GM21529 (cell line): ENCODE results near the gene PPP1R12C.
"Not testable (repeated sequence)": the region's sequence is repeated elsewhere in the genome, so short reads cannot be mapped to it uniquely, and the experiment has no call there.

Source experiments
- ATAC-seq: cut with Tn5 transposase; IDR thresholded peaks from one replicate; pipeline ENCODE4 v1.9.1; 2021; ENCODE audit not compliant: unreplicated experiment

The PPP1R12C gene

DNA sequence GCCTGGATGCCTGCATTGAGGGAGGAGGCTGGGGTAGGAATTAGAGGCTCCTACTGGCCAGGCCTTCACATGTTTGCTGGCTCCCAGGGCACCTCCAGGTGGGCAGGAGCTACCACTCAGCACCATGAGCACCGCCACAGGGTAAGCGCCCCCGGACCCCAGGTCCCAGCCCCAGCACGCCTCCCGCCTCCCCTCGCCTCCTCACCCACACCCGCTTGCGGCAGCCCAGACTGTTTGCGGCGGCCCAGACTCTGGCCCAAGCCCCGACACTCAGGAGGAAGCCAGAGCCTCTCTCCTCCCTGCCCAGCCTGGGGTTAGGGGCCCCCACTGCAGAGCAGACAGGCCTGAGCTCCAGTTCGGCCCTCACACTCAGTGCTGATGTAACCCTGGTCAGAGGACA is 41.1 kb downstream of the PPP1R12C start:
- no peak for ATAC-seq

DNA sequence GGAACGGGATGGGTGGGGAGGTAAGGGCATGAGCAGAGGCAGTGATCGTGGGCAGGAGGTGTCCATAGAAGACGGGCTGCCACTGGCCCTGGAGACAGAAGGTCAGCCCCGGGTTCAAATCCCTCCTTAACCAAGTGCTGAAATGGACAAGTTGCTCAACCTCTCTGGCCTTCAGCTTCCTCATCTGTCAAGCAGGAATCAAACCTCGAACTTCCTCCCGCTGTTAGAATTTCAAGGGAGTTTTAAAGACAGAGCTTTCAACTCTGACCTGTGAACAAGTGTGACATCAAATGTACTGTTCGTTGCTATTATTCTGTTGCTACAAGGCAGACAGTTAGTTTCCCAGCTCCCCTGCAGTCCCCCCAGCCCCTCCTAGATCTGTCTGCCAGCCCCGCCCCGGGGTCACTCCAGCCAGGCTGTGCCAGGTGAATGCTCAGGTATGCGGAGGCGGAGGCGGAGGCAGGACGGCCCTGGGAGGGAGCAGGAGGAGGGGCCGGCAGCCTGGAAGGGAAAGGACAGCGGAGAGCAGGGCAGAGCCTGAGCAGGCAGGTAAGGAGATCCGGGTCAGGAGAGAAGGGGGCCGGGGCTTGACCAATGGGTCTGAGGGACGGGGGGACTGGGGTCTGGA is 42.0 kb downstream of the PPP1R12C start, which contains the start of gene EPS8L1:
TSS of gene EPS8L1 (plus strand) at position 499 of the 628 bp plus-strand sequence. CDS start 576 bp downstream, outside the sequence.
- no peak for ATAC-seq

DNA sequence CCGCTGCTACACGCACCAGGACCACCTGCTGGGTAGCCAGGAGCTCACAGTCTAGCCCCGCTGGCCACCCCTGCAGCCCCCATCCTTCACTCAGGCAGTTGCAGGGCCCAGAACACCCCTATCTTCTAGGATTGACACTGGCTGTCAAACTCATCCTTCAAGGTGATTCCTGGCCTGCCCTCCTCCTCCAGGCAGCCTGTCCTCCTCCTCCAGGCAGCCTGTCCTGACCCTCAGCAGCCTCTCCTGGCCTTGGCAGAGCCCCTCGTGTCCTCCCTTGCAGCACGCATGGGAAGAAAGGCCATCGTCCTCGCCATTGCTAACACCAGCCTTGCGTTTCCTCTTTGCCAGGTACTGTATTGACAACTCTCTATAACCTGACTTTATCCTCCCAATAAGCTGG is 45.5 kb downstream of the PPP1R12C start:
- no peak for ATAC-seq

DNA sequence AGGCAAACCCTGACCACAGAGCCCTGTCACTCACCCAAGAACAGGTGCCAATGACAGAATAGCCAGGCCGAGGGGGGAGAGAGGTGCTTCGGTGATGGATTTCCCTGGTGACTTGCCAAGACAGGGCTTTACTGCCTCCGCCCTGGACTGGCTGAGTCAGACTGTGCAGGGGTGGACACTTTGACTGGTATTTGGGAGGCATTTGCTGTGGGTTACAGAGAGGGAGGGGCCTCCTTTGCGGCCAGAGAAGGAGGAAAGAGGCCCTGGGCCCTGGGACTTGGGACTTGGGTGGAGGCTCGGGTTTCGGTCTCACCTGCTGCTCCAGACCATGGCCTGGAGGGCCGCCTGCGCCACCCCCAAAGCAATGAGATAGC is 46.3 kb downstream of the PPP1R12C start:
- ATAC-seq: no peak

DNA sequence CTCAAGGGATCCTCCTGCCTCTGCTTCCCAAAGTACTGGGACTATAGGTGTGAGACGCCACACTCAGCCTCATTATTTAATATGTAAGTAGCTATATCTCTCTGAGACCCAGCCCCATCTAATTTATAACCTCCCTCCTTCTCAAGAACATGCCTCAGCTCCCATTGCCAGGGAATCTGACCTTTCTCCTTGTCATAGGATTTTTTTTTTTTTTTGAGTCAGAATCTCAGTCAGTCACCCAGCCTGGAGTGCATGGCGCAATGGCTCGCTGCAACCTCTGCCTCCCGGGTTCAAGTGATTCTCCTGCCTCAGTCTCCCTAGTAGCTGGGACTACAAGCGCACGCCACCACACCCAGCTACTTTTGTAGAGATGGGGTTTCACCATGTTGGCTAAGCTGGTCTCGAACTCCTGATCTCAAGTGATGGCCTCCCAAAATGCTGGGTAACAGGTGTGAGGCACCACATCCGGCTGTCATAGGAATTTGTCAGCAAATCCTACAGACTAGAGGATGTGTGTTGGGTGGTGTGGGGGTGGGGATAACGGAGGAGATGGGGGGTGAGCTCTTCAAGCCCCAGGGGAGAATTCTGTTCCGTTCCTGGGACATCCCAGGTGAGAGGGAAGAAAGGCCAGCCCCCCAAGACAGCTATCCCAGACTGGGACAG is 46.8 kb downstream of the PPP1R12C start:
- ATAC-seq: no peak

DNA sequence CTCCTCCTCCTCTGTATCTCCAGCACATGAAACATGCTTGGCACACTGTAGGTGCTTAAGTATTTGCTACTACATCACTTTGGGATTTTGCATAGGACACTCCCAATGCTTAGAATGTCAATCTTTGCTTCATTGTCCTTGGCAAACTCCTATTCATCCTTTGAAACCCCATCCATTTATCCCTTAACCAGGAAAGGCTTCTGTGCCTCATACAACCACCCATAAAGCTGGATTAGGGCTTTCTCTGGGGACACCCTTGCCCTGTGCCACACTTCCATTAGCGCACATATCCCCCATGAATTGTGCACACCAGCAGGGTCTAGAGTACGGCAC is 47.6 kb downstream of the PPP1R12C start:
- ATAC-seq: no peak

DNA sequence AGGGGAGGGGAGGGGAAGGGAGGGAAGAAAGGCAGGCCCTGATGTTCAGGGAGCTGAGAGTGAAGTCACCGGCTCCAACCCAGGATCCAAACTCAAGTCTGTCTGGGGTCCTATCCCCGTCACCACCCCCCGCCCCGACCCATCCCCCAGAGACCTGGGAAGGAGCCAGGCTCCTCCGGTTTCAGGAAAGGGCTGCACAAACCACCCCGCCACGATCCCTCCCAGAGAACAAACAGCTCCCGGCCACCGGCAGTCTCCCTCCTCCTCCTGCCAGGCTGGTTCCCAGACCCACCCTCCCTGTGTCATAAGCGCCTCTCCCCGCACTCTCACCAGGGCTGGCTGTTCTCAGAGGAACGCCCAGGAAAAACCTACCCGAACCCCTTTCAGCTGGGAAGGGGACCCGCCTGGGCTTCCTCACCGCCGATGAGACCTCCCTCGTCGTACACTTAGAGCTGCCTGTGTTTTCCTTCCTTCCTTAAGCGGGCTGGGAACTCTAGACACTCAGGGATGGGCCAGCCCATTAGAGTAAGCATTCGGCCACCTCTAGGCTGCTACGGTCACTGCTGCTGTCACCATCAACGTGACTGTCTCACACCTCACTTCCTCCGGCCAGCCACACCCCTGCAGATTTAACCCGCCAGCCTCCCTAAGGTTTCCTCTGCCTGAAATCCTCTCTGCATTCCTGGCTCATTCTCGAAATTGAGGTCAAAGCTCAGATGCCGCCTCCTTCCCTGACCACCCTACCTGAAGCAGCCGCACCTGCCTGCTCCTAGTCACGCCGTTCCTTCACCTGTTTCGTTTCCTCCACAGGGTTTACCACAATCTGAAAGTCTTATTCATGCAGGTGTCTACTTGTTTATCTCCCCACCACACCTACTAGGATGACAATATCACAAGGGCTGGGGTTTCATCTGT is 48.2 kb downstream of the PPP1R12C start:
- ATAC-seq: no peak

DNA sequence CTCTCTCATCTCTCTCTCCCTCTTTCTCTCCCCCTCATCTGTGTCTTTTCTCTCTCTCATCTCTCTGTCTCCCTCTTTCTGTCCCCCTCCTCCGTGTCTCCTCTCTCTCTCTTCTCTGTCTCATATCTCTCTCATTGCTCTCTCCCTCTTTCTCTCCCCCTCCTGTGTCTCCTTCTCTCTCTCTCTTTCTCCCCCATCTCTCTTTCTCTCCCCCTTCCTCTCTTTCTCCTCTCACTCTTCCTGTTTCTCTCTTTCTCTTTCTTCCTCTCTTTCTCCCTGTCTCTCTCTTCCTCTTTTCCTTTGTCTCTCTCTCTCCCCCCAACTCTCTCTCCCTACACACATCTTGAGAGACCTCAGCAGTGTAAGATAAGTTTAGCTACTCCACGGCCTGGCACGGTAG is 49.6 kb downstream of the PPP1R12C start:
- no peak for ATAC-seq

DNA sequence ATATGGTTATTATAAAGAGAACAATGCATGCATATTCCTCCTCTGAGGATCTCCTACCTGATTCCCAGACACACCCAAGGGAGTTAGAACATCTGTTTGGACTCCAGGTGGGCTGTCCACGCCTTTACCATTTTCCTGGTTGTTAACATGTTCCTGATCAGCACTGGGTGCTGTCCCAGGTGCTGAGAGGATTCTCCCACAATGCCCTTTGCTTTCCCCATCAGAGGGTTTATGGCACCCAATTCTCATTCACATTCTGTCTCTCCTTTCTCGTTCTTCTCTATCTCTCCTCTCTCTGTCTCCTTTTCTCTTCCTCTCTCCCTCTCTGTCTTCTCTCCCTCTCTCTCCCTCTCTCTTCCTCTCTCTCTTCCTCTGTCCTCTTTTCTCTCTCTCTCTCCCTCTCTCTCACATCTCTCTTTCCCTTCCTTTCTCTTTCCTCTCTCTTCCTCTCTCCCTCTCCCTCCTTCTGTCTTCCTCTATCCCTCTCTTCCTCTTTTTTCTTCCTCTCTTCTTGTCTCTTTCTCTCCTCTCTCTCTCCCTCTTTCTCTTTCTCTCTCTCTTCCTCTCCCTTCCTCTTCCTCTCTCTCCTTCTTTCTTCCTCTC is 51.2 kb downstream of the PPP1R12C start:
- ATAC-seq: no peak

DNA sequence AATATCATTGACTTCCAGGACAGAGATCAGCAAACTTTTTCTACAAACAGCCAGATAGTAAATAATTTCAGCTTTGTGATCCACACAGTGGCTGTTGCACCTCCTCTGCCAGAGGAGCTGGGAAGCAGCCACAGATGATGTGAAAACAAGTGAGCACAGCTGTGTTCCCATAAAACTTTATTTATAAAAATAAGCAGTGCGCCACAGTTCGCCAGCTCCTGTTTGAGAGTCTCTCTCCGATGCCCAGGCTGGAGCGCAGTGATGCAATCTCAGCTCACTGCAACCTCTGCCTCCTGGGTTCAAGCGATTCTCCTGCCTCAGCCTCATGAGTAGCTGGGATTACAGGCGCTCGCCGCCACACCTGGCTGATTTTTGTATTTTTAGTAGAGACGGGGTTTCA is 51.9 kb downstream of the PPP1R12C start:
- not testable (repeated sequence) for ATAC-seq

DNA sequence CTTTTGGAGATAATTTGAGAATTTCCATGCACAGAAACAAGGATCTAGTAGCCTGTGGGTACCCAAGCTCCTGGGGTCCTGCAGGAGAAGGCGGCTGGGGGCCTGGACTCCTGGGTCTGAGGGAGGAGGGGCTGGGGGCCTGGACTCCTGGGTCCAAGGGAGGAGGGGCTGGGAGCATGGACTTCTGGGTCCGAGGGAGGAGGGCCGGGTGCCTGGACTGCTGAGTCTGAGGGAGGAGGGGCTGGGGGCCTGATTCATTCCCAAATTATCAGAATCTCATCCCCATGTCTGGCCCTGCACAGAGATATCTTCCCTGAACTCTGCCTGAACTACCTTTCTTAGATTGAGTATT is 54.0 kb downstream of the PPP1R12C start:
- ATAC-seq: no peak

DNA sequence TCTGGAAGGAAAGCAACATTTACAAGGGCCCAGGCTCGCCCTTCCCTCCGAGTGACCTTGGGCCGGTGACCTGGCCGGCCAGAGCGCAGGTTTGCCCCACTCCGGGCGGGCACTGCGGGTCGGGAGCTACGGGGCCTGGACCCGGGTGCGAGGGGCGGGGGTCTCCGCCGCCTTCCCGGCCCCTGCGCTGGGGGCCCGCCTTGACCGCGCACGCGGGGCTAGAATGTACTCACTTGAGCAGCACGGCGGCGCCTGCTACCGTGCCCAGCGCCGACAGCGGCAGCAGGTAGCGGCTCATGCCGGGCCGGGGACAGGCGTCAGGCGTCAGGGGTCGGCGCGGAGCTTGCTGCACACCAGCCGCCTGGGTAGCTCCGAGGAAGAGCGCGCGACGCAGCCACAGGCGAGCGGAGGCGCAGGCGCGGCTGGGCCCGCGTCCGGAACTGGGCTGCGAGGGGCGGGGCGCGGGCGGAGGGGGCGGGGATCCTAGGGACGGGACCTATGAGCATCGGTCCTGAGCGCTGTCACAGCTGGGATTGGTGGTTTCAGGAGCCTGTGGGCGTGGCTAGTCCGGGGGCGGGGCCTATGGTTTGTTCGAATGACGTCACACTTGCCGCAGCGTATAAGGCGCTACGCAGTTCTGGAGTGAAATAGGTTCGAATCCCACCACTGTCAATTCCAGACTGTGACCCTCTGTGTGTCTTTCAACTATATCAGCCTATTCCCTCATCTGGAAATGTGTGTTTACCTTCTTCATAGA is 54.5 kb downstream of the PPP1R12C start, which contains the start of gene RDH13:
TSS of gene RDH13 (minus strand) at position 414 of the 757 bp plus-strand sequence. CDS start at position 298, 116 bp downstream.
- ATAC-seq: peak; percentile 94

DNA sequence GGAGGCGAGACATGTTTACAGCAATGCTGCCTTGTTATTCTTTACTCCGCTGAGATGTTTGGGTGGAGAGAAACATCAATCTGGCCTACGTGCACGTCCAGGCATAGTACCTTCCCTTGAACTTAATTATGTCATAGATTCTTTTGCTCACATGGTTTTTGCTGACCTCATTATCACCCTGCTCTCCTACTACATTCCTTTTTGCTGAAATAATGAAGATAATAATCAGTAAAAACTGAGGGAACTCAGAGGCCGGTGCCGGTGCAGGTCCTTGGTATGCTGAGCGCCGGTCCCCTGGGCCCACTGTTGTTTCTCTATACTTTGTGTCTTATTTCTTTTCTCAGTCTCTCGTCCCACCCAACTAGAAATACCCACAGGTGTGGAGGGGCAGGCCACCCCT is 57.1 kb downstream of the PPP1R12C start:
- not testable (repeated sequence) for ATAC-seq

DNA sequence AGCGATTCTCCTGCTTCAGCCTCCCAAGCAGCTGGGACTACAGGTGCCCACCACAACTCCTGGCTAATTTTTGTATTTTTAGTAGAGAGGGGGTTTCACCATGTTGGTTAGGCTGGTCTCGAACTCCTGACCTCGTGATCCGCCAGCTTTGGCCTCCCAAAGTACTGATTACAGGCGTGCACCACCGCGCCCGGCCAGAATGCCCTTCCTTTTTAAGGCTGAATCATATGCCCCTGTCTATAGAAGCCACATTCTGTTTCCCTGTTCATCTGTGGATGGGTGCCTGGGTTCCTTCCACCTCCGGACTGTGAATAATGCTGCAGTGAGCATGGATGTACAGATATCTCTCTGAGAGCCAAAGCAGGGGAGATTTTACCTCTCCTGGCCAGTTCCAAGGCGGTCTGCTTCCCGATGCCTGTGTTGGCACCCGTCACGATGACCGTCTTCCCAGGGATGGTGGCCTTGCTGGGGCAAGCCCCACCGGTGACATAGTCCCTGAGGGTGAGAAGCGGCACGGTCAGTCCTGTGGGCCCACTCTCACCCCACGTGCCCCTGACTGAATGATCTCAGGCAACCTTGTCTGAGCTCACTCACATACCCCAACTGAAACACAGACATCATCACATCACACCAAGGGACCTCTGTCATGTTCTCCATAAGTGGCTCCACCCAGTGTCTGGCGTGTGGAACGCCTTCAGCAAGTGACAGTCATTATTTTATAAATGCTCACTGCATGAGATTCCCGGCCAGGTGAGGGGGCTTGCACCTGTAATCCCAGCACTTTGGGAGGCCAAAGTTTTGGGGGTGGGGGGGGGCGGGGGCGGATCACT is 58.4 kb downstream of the PPP1R12C start:
- no peak for ATAC-seq

DNA sequence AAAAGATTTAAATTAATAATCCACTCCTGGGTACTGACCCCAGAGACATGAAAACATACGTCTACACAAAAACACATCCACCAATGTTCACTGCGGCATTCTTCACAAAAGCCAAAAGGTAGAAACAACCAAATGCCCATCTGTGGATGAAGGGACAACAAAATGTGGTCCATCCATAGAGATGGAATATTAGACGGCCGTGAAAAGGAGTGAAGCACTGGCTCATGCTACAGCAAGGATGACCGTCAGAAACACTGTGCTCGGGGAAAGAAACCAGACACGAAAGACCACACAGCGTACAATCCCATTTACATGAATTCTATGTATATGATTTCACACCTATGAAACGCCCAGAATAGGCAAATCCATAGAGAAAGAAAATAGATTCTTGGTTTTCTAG is 60.6 kb downstream of the PPP1R12C start:
- no peak for ATAC-seq

DNA sequence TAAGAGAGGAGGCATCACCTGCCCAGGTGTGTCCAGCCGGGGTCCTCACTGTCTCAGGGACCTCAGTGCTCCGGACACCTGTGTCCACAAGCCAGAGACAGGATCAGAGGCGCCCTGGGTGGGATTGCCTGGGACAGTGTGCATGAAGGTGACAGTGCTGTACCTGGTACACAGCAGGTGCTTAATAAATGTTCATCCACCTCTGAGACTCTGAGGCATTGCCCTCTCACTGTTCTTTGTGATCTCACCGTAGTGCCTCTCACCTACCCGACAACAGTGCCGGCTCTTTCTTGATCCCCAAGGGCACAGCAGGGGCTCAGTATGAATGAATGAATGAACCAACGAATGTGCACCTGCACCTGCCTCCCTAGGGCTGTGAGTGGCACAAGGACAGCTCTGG is 63.7 kb downstream of the PPP1R12C start:
- no peak for ATAC-seq

DNA sequence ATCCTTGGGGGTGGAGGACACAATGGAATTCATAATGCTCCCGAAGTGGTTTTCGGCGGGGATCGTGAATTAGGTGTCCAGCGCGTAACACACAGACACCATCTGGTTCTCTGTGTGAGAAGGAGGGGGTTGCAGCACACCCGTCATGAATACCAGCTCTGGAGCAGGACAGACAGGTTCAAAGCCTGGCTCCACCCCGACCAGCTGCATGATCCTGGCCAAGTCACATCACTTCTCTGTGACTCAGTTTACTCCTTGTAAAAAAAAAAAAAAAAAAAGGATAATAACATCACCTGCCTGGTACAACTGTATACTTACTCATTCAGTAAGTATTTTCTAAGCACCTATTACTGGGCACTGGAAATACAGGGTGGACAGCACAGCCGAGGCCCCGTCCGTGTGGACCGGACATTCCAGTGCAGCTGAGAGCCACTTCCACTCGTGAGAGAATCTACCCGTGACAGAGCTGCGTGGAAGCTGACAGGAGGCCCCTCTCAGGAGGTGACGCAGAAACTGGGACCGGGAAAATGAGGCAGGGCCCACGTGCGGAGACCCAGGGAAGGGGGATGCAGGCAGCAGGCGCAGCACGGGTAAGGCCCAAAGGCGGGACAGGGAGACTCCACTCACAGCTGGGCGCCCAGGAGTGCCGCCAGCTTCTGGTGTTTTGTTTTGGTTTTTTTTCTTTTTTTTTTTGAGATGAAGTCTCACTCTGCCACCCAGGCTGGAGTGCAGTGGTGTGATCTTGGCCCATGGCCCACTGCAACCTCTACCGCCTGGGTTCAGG is 66.5 kb downstream of the PPP1R12C start:
- no peak for ATAC-seq

DNA sequence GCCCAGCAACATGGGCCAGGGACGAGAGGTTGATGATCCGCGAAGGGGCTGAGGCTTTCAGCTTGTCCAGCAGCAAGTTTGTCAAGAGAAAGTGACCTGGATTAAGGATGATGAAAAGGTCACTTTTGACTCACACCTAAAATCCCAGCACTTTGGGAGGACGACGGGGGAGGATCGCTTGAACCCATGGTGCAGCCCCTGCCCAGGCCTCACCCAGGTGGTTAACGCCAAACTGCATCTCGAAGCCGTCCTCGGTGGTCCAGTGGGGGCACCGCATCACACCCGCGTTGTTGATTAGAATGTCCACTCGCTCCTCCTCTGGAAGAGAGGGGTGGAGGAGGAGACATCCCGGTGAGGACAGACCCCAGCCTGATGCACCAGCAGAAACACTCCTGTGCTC is 69.0 kb downstream of the PPP1R12C start:
- no peak for ATAC-seq

DNA sequence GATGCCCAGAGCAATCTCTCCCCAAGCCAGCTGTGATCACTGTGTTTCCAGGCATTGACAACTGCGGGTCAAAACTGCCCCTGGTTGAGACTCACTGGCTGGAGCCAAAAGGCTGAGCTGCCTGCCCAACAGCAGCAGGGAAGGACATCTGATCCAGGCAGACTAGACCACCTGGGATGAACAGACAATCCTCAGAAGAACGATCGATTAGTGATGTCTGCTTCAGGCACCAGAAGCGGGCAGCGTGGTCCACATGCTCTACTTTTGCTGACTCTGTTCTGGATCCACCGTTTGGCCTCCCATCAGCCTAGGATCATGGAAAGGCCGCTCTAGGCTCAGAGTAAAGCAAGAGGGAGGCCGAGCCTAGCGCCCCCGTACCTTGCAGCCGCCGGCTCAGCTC is 69.5 kb downstream of the PPP1R12C start:
- ATAC-seq: no peak
